ENCODE measurements around the gene TRPM5. TPM values are rescaled to one million over a fixed set of nuclear protein-coding genes. Genes with fewer than 3 reads are reported as not detected.

The TRPM5 gene
- polyA plus RNA-seq, 1 of the 3 experiments (the other 2 are of a cell fraction), result not detected

DNA sequence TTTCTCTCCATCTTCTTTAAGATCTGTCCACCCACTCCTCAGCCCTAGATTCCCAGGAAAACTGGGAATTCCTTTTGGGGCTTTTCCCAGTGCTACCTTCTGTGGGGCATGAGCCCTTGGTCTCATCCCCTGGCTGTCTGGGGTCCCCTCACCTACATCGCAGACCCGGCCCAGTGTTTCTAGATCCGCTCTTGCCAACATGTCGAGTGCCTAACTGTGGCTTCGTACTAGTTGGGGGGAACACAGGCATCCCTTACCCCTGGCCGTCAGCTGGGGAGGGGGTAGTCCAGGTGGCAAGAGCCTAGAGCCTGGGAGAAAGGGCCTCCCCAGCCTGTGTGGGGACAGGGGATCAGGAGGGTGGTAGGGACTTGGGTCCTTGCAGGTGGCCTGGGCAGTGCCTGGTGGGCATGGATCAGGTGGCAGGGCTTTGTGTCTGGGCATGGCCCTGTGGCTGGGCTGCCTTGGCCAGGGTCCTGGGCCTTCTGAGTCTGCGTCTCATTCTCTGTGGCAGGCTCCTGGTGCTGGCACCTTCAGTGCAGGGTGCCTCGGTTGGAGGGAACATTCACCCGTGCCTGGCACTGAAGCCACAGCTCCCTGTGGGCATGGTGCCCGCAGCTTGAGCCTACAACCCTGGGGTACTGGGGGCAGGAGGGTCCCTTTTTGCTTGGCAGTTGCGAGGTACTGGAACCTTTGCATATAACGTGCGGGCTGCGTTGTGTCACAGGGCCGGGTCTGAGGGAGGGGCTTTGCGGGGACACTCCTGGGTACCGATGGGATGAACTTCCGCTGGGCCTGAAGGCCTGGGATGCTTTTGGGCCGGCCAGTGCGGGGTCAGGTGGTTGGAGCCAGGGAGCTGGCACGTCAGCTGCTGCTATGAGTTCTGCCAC is 4.6 kb upstream of the TRPM5 start (continued):
- TF ChIP-seq TAF1 (IDR thresholded peaks at IDR 0.05; ENCODE audit: borderline replicate concordance, low read depth, low read length) (no peak), RAD21 (IDR thresholded peaks at IDR 0.05; ENCODE audit: low read length) (no peak), EP300 (IDR thresholded peaks at IDR 0.05; ENCODE audit: borderline replicate concordance in 1 of 2, low read depth in 1 of 2, low read length in 1 of 2) (no peak)
- TF ChIP-seq, protein P1, sequence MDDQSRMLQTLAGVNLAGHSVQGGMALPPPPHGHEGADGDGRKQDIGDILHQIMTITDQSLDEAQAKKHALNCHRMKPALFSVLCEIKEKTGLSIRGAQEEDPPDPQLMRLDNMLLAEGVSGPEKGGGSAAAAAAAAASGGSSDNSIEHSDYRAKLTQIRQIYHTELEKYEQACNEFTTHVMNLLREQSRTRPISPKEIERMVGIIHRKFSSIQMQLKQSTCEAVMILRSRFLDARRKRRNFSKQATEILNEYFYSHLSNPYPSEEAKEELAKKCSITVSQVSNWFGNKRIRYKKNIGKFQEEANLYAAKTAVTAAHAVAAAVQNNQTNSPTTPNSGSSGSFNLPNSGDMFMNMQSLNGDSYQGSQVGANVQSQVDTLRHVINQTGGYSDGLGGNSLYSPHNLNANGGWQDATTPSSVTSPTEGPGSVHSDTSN (IDR thresholded peaks at IDR 0.05), result no peak

DNA sequence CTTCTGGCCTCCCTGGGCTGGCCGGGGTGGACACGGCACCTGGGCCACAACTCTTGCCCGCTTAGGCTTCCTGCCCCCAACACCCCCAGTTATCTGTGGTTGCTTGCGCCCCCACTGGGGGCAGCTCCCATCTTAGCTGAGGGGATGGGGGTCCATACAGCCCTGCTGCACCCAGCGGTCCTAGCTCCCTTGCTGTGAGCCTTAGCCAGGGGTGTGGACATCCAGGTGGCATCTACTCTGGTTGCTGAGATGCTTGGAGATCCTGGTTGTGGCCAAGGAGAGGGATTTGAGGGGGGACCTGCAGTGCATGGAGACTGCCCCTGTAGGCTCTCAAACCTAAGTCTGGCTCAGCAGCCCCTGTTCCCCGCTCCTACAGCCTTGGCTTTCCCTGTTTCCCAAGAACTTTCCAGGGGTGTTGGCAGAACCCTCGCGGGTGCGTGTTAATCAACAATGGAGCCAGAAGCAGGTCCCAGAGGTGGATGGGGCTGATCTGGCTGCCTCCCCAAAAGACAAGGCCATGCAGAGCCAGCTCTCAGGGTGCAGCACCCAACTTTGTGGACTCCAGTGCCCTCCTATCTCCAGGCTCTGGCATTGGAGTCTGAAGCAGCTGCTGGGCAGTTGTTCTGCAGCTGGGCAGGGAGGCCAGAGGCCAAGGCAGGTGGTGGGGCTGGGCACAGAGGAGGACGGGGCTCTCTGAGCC is 3.8 kb upstream of the TRPM5 start:
- H4K20me1 ChIP-seq (ENCODE audit: insufficient read depth), result no peaks in the 10 kb centered on the region
- 35% methylated on average over 3 of the region's 10 CpGs for WGBS (ENCODE audit: low lambda C conversion rate)
- CTCF ChIA-PET, result interaction anchor here (0.6 to 3.7 kb wide), 5 partner anchors 26 to 1395 kb away, joined by 3 to 21 read pairs (median 3); no protein-coding TSS in a partner anchor

More for the DNA sequence above, 3.8 kb upstream of the TRPM5 start:
- Histone ChIP-seq H3K9me2 (no peaks in the 10 kb centered on the region), H3F3A (replicated peaks; ENCODE audit: insufficient read depth) (no peaks in the 10 kb centered on the region), H2AFZ (ENCODE audit: low read depth) (no peak overlapping the region), H3K4me2 (no peak overlapping the region), H3K36me3 (replicated peaks in 1 of 2; ENCODE audit: control insufficient read depth in 1 of 2, insufficient read depth in 2 of 2, low read length in 1 of 2) (no peaks in the 10 kb centered on the region), H3K4me3 (ENCODE audit: low read depth in 2 of 2, low read length in 1 of 2) (no peak overlapping the region), H3K9me3 (no peaks in the 10 kb centered on the region), H3K27ac (ENCODE audit: low read depth in 2 of 2, low read length in 1 of 2) (no peak overlapping the region), H3K4me1 (ENCODE audit: control insufficient read depth in 1 of 2, insufficient read depth in 2 of 2, low read depth in 1 of 2, low read length in 1 of 2) (peaks cover 0 to 6% of the 10 kb centered on the region in 2 experiments; a peak in 1 of 4 replicates), H3K9ac (no peak overlapping the region), H3K79me2 (ENCODE audit: insufficient read depth) (no peaks in the 10 kb centered on the region), H3K27me3 (ENCODE audit: insufficient read depth) (no peaks in the 10 kb centered on the region; the same call in 1 of the 2 replicates)
- TF ChIP-seq, protein P2, sequence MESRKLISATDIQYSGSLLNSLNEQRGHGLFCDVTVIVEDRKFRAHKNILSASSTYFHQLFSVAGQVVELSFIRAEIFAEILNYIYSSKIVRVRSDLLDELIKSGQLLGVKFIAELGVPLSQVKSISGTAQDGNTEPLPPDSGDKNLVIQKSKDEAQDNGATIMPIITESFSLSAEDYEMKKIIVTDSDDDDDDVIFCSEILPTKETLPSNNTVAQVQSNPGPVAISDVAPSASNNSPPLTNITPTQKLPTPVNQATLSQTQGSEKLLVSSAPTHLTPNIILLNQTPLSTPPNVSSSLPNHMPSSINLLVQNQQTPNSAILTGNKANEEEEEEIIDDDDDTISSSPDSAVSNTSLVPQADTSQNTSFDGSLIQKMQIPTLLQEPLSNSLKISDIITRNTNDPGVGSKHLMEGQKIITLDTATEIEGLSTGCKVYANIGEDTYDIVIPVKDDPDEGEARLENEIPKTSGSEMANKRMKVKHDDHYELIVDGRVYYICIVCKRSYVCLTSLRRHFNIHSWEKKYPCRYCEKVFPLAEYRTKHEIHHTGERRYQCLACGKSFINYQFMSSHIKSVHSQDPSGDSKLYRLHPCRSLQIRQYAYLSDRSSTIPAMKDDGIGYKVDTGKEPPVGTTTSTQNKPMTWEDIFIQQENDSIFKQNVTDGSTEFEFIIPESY (IDR thresholded peaks at IDR 0.05; ENCODE audit: borderline replicate concordance, low read depth), result no peak
- no peak for TF ChIP-seq GABPA (IDR thresholded peaks at IDR 0.05; ENCODE audit: low read depth)
- TF ChIP-seq, protein P3, sequence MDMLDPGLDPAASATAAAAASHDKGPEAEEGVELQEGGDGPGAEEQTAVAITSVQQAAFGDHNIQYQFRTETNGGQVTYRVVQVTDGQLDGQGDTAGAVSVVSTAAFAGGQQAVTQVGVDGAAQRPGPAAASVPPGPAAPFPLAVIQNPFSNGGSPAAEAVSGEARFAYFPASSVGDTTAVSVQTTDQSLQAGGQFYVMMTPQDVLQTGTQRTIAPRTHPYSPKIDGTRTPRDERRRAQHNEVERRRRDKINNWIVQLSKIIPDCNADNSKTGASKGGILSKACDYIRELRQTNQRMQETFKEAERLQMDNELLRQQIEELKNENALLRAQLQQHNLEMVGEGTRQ (IDR thresholded peaks at IDR 0.05; ENCODE audit: borderline replicate concordance, low read depth, low read length), result no peak
- no peak for TF ChIP-seq NRF1 (IDR thresholded peaks at IDR 0.05; ENCODE audit: low read depth, low read length)
- no peak for TF ChIP-seq FOXJ3 (CRISPR knock-in tag; IDR thresholded peaks at IDR 0.05)
- TF ChIP-seq, protein P4, sequence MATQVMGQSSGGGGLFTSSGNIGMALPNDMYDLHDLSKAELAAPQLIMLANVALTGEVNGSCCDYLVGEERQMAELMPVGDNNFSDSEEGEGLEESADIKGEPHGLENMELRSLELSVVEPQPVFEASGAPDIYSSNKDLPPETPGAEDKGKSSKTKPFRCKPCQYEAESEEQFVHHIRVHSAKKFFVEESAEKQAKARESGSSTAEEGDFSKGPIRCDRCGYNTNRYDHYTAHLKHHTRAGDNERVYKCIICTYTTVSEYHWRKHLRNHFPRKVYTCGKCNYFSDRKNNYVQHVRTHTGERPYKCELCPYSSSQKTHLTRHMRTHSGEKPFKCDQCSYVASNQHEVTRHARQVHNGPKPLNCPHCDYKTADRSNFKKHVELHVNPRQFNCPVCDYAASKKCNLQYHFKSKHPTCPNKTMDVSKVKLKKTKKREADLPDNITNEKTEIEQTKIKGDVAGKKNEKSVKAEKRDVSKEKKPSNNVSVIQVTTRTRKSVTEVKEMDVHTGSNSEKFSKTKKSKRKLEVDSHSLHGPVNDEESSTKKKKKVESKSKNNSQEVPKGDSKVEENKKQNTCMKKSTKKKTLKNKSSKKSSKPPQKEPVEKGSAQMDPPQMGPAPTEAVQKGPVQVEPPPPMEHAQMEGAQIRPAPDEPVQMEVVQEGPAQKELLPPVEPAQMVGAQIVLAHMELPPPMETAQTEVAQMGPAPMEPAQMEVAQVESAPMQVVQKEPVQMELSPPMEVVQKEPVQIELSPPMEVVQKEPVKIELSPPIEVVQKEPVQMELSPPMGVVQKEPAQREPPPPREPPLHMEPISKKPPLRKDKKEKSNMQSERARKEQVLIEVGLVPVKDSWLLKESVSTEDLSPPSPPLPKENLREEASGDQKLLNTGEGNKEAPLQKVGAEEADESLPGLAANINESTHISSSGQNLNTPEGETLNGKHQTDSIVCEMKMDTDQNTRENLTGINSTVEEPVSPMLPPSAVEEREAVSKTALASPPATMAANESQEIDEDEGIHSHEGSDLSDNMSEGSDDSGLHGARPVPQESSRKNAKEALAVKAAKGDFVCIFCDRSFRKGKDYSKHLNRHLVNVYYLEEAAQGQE (IDR thresholded peaks at IDR 0.05; ENCODE audit: low read depth, low read length), result no peak
- no peak for TF ChIP-seq POLR2AphosphoS5 (IDR thresholded peaks at IDR 0.05; ENCODE audit: low read depth, low read length)
- TF ChIP-seq, protein P5, sequence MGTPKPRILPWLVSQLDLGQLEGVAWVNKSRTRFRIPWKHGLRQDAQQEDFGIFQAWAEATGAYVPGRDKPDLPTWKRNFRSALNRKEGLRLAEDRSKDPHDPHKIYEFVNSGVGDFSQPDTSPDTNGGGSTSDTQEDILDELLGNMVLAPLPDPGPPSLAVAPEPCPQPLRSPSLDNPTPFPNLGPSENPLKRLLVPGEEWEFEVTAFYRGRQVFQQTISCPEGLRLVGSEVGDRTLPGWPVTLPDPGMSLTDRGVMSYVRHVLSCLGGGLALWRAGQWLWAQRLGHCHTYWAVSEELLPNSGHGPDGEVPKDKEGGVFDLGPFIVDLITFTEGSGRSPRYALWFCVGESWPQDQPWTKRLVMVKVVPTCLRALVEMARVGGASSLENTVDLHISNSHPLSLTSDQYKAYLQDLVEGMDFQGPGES (IDR thresholded peaks at IDR 0.05; ENCODE audit: low read depth, low read length), result no peak
- no peak for TF ChIP-seq YY1 (IDR thresholded peaks at IDR 0.05; ENCODE audit: low read depth)
- TF ChIP-seq, protein P6, sequence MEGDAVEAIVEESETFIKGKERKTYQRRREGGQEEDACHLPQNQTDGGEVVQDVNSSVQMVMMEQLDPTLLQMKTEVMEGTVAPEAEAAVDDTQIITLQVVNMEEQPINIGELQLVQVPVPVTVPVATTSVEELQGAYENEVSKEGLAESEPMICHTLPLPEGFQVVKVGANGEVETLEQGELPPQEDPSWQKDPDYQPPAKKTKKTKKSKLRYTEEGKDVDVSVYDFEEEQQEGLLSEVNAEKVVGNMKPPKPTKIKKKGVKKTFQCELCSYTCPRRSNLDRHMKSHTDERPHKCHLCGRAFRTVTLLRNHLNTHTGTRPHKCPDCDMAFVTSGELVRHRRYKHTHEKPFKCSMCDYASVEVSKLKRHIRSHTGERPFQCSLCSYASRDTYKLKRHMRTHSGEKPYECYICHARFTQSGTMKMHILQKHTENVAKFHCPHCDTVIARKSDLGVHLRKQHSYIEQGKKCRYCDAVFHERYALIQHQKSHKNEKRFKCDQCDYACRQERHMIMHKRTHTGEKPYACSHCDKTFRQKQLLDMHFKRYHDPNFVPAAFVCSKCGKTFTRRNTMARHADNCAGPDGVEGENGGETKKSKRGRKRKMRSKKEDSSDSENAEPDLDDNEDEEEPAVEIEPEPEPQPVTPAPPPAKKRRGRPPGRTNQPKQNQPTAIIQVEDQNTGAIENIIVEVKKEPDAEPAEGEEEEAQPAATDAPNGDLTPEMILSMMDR (IDR thresholded peaks at IDR 0.05), result no peak
- TF ChIP-seq MEF2A (IDR thresholded peaks at IDR 0.05; ENCODE audit: borderline replicate concordance, low read depth), result no peak
- TF ChIP-seq RAD21 (IDR thresholded peaks at IDR 0.05; ENCODE audit: low read length), result no peak
- TF ChIP-seq NFIC (IDR thresholded peaks at IDR 0.05; ENCODE audit: borderline replicate concordance), result no peak
- no peak for TF ChIP-seq RCOR1 (IDR thresholded peaks at IDR 0.05; ENCODE audit: low read length)
- POLR2A ChIA-PET, result no interaction called here
- DNase-seq, result peak; percentile 20

Data from SK-N-SH (cell line).